K562 (cell line): Measurements from ENCODE around the gene HMOX1. TPM values are rescaled to one million over a fixed set of nuclear protein-coding genes. Genes with fewer than 3 reads are reported as not detected.
A peak's percentile ranks its signal among the peaks of the same experiment; 100 is the strongest.

Experiments
- ATAC-seq: fragments of 200-7000 bp; cut with Tn5 transposase; 3 replicates; pipeline ENCODE4 v1.9.1; 2020; ENCODE audit warnings: moderate library complexity
- BruUV-seq: library from RNA; stranded (reverse); fragments of 400-500 nt; replicated peaks from 2 replicates; lab custom pipeline; 2021; lab: Mats Ljungman, UMichigan
- CTCF ChIA-PET: fragments of 300-600 bp; formaldehyde crosslinking; extraction: SDS; loops from one replicate; lab custom pipeline; 2021; ENCODE audit warnings: low intra/inter-chr PET ratio; lab: Yijun Ruan, JAX
- POLR2A ChIA-PET: fragments of 300-600, 350-650 bp; sonication (Branson Sonifier 250); formaldehyde crosslinking; extraction: SDS; loops from one replicate; lab custom pipeline; 2021; ENCODE audit warnings: antibody characterized with exemption, inconsistent platforms; lab: Yijun Ruan, JAX
- DNase-seq, 4 experiments: peaks; one replicate each; pipeline versions ENCODE4 v3.0.0 to v3.0.0-alpha.2; 2011 to 2018; ENCODE audit warnings: low spot score in 3 of 4, mixed read lengths in 3 of 4; ENCODE audit errors: extremely low read depth in 1 of 4
- FAIRE-seq: peaks from 2 replicates; lab custom pipeline; 2011; peaks lifted over from hg19 to GRCh38; lab: Jason Lieb, UNC
- H2AFZ ChIP-seq: 2 replicates; pipeline ENCODE4 v1.6.0; 2011; ENCODE audit warnings: low read depth, low read length, control low read depth, inconsistent platforms
- H3K27ac ChIP-seq: fragments of 200-600 bp; 3 replicates; pipeline ENCODE4 v1.8.0; 2011; ENCODE audit warnings: low read depth, mild to moderate bottlenecking, control low read depth, inconsistent platforms, low read length, moderate library complexity, mixed read lengths; ENCODE audit errors: extremely low read depth
- H3K27me3 ChIP-seq, 2 experiments: fragments of 300-600 bp in 1 of 2; 2 replicates in 1 of 2; 3 replicates in 1 of 2; pipeline versions ENCODE4 v1.6.0 to v1.8.0; 2011; ENCODE audit warnings: inconsistent platforms in 2 of 2, low read length in 2 of 2, mild to moderate bottlenecking in 1 of 2, mixed read lengths in 1 of 2, moderate library complexity in 1 of 2; ENCODE audit not compliant: control insufficient read depth in 2 of 2, insufficient read depth in 2 of 2
- H3K36me3 ChIP-seq: fragments of 300-600 bp; 3 replicates; pipeline ENCODE4 v1.8.0; 2011; ENCODE audit warnings: mild to moderate bottlenecking, low read length, inconsistent platforms; ENCODE audit not compliant: control insufficient read depth, insufficient read depth
- H3K4me1 ChIP-seq, 2 experiments: fragments of 200-600 bp in 1 of 2; replicated peaks in 1 of 2; 2 replicates in 1 of 2; 3 replicates in 1 of 2; pipeline versions ENCODE4 v1.5.1 to v1.8.0; 2011; ENCODE audit warnings: inconsistent platforms in 2 of 2, low read length in 2 of 2, mild to moderate bottlenecking in 1 of 2, mixed read lengths in 1 of 2, moderate library complexity in 1 of 2; ENCODE audit not compliant: control insufficient read depth in 2 of 2, insufficient read depth in 2 of 2
- H3K4me2 ChIP-seq: 2 replicates; pipeline ENCODE4 v1.6.1; 2011; ENCODE audit warnings: low read length, control low read depth, inconsistent platforms, mixed read lengths; ENCODE audit not compliant: insufficient read depth
- H3K4me3 ChIP-seq: fragments of 200-600 bp; sonication (generic), shearing (Covaris generic); 2 replicates; pipeline ENCODE4 v1.5.1; 2016; ENCODE audit warnings: control low read depth, inconsistent platforms
- H3K79me2 ChIP-seq: fragments of 200-600 bp; 3 replicates; pipeline ENCODE4 v1.8.0; 2011; ENCODE audit warnings: low read length, inconsistent platforms; ENCODE audit not compliant: control insufficient read depth, insufficient read depth
- H3K9ac ChIP-seq, 2 experiments: 2 replicates each; pipeline versions ENCODE4 v1.6.0 to v1.6.1; 2011; ENCODE audit warnings: low read depth in 2 of 2, low read length in 2 of 2, control low read depth in 1 of 2, inconsistent platforms in 1 of 2, mild to moderate bottlenecking in 1 of 2, mixed read lengths in 1 of 2; ENCODE audit not compliant: insufficient read depth in 1 of 2
- H3K9me1 ChIP-seq: one replicate; pipeline ENCODE4 v1.6.0; 2011; ENCODE audit warnings: inconsistent platforms, mild to moderate bottlenecking, low read length, moderate library complexity; ENCODE audit not compliant: control insufficient read depth, insufficient read depth
- H3K9me3 ChIP-seq: replicated peaks from 2 replicates; pipeline ENCODE4 v1.5.1; 2011; ENCODE audit warnings: low read depth, low read length, inconsistent platforms; ENCODE audit not compliant: control insufficient read depth, insufficient read depth
- H4K20me1 ChIP-seq: replicated peaks from 2 replicates; pipeline ENCODE4 v1.6.1; 2011; ENCODE audit warnings: low read length, inconsistent platforms, mixed read lengths; ENCODE audit not compliant: control insufficient read depth, insufficient read depth
- ATF4 ChIP-seq: fragments of 450-650 bp; formaldehyde crosslinking; IDR thresholded peaks from 2 replicates; pipeline ENCODE4 v1.4.0; 2022; ENCODE audit warnings: mild to moderate bottlenecking, moderate library complexity
- KLF10 ChIP-seq: fragments of 250-450 bp; sonication (Bioruptor Pico); IDR thresholded peaks from 2 replicates; pipeline ENCODE4 v1.6.1; 2021; ENCODE audit warnings: matching md5 sums
- LARP7 ChIP-seq: fragments of 450-650 bp; IDR thresholded peaks from 2 replicates; pipeline ENCODE4 v1.6.1; 2016
- MTA3 ChIP-seq: fragments of 450-650 bp; formaldehyde crosslinking; IDR thresholded peaks from 2 replicates; pipeline ENCODE4 v1.6.1; 2017; ENCODE audit warnings: mild to moderate bottlenecking, borderline replicate concordance
- NR2C2 ChIP-seq, 2 experiments: fragments of 200-800 bp in 1 of 2; sonication (Bioruptor generic) in 1 of 2; sonication (generic) in 1 of 2; formaldehyde crosslinking in 1 of 2; IDR thresholded peaks; 2 replicates each; pipeline versions ENCODE4 v1.6.1 to v1.8.0; 2016 to 2022; ENCODE audit warnings: mild to moderate bottlenecking in 1 of 2, missing compliant biosample characterization in 1 of 2, missing genetic modification characterization in 1 of 2, missing genetic modification reagents in 1 of 2
- POLR2G ChIP-seq: fragments of 200-400 bp; formaldehyde crosslinking; IDR thresholded peaks from 2 replicates; pipeline ENCODE4 v1.6.1; 2017; ENCODE audit warnings: low read depth, mild to moderate bottlenecking, antibody characterized with exemption, low read length, moderate library complexity
- PPARD ChIP-seq: fragments of 250-450 bp; sonication (Bioruptor Pico); IDR thresholded peaks from 2 replicates; pipeline ENCODE4 v1.8.0; 2022; ENCODE audit warnings: inconsistent platforms, mild to moderate bottlenecking, moderate library complexity
- RBM25 ChIP-seq: fragments of 200-400 bp; formaldehyde crosslinking; IDR thresholded peaks from 2 replicates; pipeline ENCODE4 v1.6.1; 2018; ENCODE audit warnings: low read length, low read depth, moderate library complexity; ENCODE audit not compliant: severe bottlenecking
- SLC30A9 ChIP-seq: fragments of 250-450 bp; sonication (Bioruptor Pico); IDR thresholded peaks from 2 replicates; pipeline ENCODE4 v1.8.0; 2022; ENCODE audit warnings: mild to moderate bottlenecking, moderate library complexity
- ZBED1 ChIP-seq: IDR thresholded peaks from 2 replicates; pipeline ENCODE4 v1.6.1; 2014
- ZBTB34 ChIP-seq: fragments of 250-450 bp; sonication (Bioruptor Pico); IDR thresholded peaks from 2 replicates; pipeline ENCODE4 v1.8.0; 2021; ENCODE audit warnings: mild to moderate bottlenecking, moderate library complexity
- ZFP91 ChIP-seq: sonication (generic); formaldehyde crosslinking; IDR thresholded peaks from 2 replicates; pipeline ENCODE4 v1.8.0; 2022; ENCODE audit warnings: mild to moderate bottlenecking, missing genetic modification reagents
- ZKSCAN1 ChIP-seq: fragments of 150-350 bp; IDR thresholded peaks from 2 replicates; pipeline ENCODE4 v1.6.1; 2016; ENCODE audit warnings: low read depth, low read length
- WGBS: fragments of 100-300 bp; shearing (Covaris generic); methylation state at CpG from one replicate; pipeline ENCODE4 v1.1.6; 2016; ENCODE audit warnings: low coverage, mixed read lengths; ENCODE audit not compliant: insufficient coverage; ENCODE audit errors: missing lambda C conversion rate; 5-methylcytosine and 5-hydroxymethylcytosine counted together
- in situ Hi-C: fragments of 300-500 bp; cut with MboI; formaldehyde crosslinking; loops from 4 replicates; pipeline ENCODE4 v1.15.0; 2018; ENCODE audit warnings: inconsistent platforms, mixed read lengths
- intact Hi-C: fragments of 100-400 bp; cut with micrococcal nuclease; formaldehyde crosslinking; loops from 2 replicates; pipeline ENCODE4 v1.14.2; 2022
- polyA plus RNA-seq, 8 experiments: library from polyadenylated mRNA; depleted of rRNA in 4 of 8; stranded (reverse) in 5 of 8; unstranded in 3 of 8; fragments of >200 nt; fragmentation: Nextera tagmentation in 2 of 8; fragmentation: Illumina TruSeq in 1 of 8; extraction: Ambion mirVana in 2 of 8; extraction: Trizol in 1 of 8; gene quantifications; 2 replicates each; pipeline versions ENCODE4 v1.2.1 to v1.2.3, GENCODE V29; 2011 to 2014; ENCODE audit warnings: inconsistent platforms in 1 of 8, missing spikeins in 1 of 8
- total RNA-seq, 7 experiments: library from RNA; depleted of rRNA in 6 of 7; stranded (reverse); fragments of >200 nt in 6 of 7; fragmentation: Illumina TruSeq in 2 of 7; extraction: Trizol in 2 of 7; gene quantifications; 2 replicates each; pipeline versions ENCODE4 v1.2.1 to v1.2.3, GENCODE V29; 2011 to 2021; ENCODE audit warnings: low replicate concordance in 1 of 7

The HMOX1 gene
- total and polyA plus RNA-seq, 9 of the 15 experiments (the other 6 are each of a cell fraction or from before 2014, with no cell fraction given): not detected

GRCh38 chr22:35348703-35349102, 32.2 kb upstream of the HMOX1 start:
- ATAC-seq (no peak), DNase-seq (no peak), FAIRE-seq (no peak)
- intact Hi-C loops (no loop called here), in situ Hi-C loops (no loop called here)
- Histone ChIP-seq H3K4me1 (peaks cover 5 to 23% of the 10 kb centered on the region in 2 experiments; a peak in 4 of 5 replicates), H3K4me3 (no peak overlapping the region), H3K27me3 (no peaks in the 10 kb centered on the region), H2AFZ (no peak overlapping the region), H3K9ac (no peak overlapping the region), H3K9me3 (no peaks in the 10 kb centered on the region), H3K9me1 (no peaks in the 10 kb centered on the region), H3K36me3 (no peaks in the 10 kb centered on the region), H3K27ac (no peak overlapping the region), H3K79me2 (no peaks in the 10 kb centered on the region), H3K4me2 (no peak overlapping the region), H4K20me1 (no peaks in the 10 kb centered on the region)
- no peak for TF ChIP-seq ZBED1
- TF ChIP-seq POLR2G: peak; percentile 46; the same call in 1 of the 2 replicates
- BruUV-seq: no TSS peak
- no CpG with 5 or more reads among the region's 5 CpGs for WGBS
- ChIA-PET POLR2A (interaction anchor here (0.7 to 1.0 kb wide), 2 partner anchors 11 to 68 kb away, joined by 3 read pairs; no protein-coding TSS in a partner anchor), CTCF (no interaction called here)

- ChIA-PET POLR2A (interaction anchor here (0.7 to 1.0 kb wide), 2 partner anchors 10 to 67 kb away, joined by 3 read pairs; no protein-coding TSS in a partner anchor), CTCF (no interaction called here)
- Histone ChIP-seq H2AFZ (no peak overlapping the region), H3K9me3 (no peaks in the 10 kb centered on the region), H3K27ac (no peak overlapping the region), H3K27me3 (no peaks in the 10 kb centered on the region), H3K9me1 (no peaks in the 10 kb centered on the region), H3K4me1 (peaks cover 5 to 19% of the 10 kb centered on the region in 2 experiments; a peak in 4 of 5 replicates), H4K20me1 (no peaks in the 10 kb centered on the region), H3K9ac (no peak overlapping the region), H3K4me3 (no peak overlapping the region), H3K4me2 (no peak overlapping the region), H3K36me3 (no peaks in the 10 kb centered on the region), H3K79me2 (no peaks in the 10 kb centered on the region)
- TF ChIP-seq ZFP91 (CRISPR knock-in tag): no peak
- TF ChIP-seq RBM25: no peak
- TF ChIP-seq NR2C2 (CRISPR knock-in tag; IDR thresholded peaks at IDR 0.05): no peak
- TF ChIP-seq NR2C2 (tag; IDR thresholded peaks at IDR 0.05): no peak
- no peak for TF ChIP-seq SLC30A9
- no peak for TF ChIP-seq MTA3
- no peak for TF ChIP-seq PPARD
- TF ChIP-seq ATF4: no peak
- TF ChIP-seq KLF10 (CRISPR knock-in tag): no peak
- no peak for TF ChIP-seq LARP7
- no peak for TF ChIP-seq ZKSCAN1
- TF ChIP-seq ZBTB34 (CRISPR knock-in tag): no peak
- BruUV-seq: no TSS peak
- 77% methylated on average over 4 of the region's 9 CpGs for WGBS
- FAIRE-seq: no peak
- intact Hi-C loops: no loop called here
- no peak for ATAC-seq
- DNase-seq: no peak
- in situ Hi-C loops: no loop called here
These were observed 31.6 kb upstream of the HMOX1 start for GRCh38 chr22:35349368-35349703.
